GM19238 (cell line): ENCODE measurements around the gene EGFL8.
"Not testable (repeated sequence)": the region's sequence is repeated elsewhere in the genome, so short reads cannot be mapped to it uniquely, and the experiment has no call there.

Source experiments
- DNase-seq: peaks from one replicate; pipeline ENCODE4 v3.0.0; 2011; ENCODE audit warnings: low spot score; ENCODE audit not compliant: insufficient read length

Gene EGFL8

GRCh38 chr6:32194825-32195651, 30.6 kb downstream of the EGFL8 start:
- no peak for DNase-seq

- peak; percentile 90 for DNase-seq
Measured at GRCh38 chr6:32195652-32195901, 31.2 kb downstream of the EGFL8 start.

GRCh38 chr6:32195902-32196681, 31.7 kb downstream of the EGFL8 start:
- DNase-seq = peak; percentile 59

- DNase-seq = no peak
Measured at GRCh38 chr6:32196682-32197616, 32.6 kb downstream of the EGFL8 start.

GRCh38 chr6:32198345-32198696, 33.9 kb downstream of the EGFL8 start:
- no peak for DNase-seq

GRCh38 chr6:32198866-32199265, 34.5 kb downstream of the EGFL8 start:
- DNase-seq = no peak

GRCh38 chr6:32200711-32201475, 36.5 kb downstream of the EGFL8 start:
- no peak for DNase-seq

GRCh38 chr6:32202186-32202585, 37.8 kb downstream of the EGFL8 start:
- DNase-seq = no peak

GRCh38 chr6:32203426-32204267, 39.3 kb downstream of the EGFL8 start:
- DNase-seq = no peak

- DNase-seq = no peak
Measured at GRCh38 chr6:32204268-32204715, 39.9 kb downstream of the EGFL8 start.

- DNase-seq = no peak
Measured at GRCh38 chr6:32208996-32209395, 44.6 kb downstream of the EGFL8 start.

GRCh38 chr6:32210191-32210601, 45.8 kb downstream of the EGFL8 start:
- no peak for DNase-seq

- not testable (repeated sequence) for DNase-seq
Measured at GRCh38 chr6:32211432-32211831, 47.0 kb downstream of the EGFL8 start.

GRCh38 chr6:32212076-32212760, 47.8 kb downstream of the EGFL8 start:
- DNase-seq = no peak

- no peak for DNase-seq
Measured at GRCh38 chr6:32213649-32214048, 49.3 kb downstream of the EGFL8 start.

GRCh38 chr6:32214126-32214525, 49.7 kb downstream of the EGFL8 start:
- no peak for DNase-seq

GRCh38 chr6:32215617-32216016, 51.2 kb downstream of the EGFL8 start:
- no peak for DNase-seq

- no peak for DNase-seq
Measured at GRCh38 chr6:32216285-32216684, 51.9 kb downstream of the EGFL8 start.

GRCh38 chr6:32216998-32217397, 52.6 kb downstream of the EGFL8 start:
- DNase-seq = no peak
